DMS114 treated with DMSO at 0.1 percent for 48 hours (cell line): ENCODE measurements around the gene MARCHF9.
A peak's percentile ranks its signal among the peaks of the same experiment; 100 is the strongest.

Experiments
- DNase-seq: peaks from one replicate; lab custom pipeline; 2025; ENCODE audit not compliant: unreplicated experiment; lab: John Stamatoyannopoulos, UW

MARCHF9 gene

GRCh38 chr12:57724003-57724935 lies 30.6 kb upstream of the MARCHF9 start:
- no peak for DNase-seq

GRCh38 chr12:57724936-57725740 lies 29.8 kb upstream of the MARCHF9 start:
- DNase-seq: no peak

GRCh38 chr12:57725851-57726150 lies 29.1 kb upstream of the MARCHF9 start:
- no peak for DNase-seq

GRCh38 chr12:57726151-57726883 lies 28.6 kb upstream of the MARCHF9 start:
- peak; percentile 66 for DNase-seq

GRCh38 chr12:57726884-57727757 lies 27.8 kb upstream of the MARCHF9 start:
- peak; percentile 35 for DNase-seq

- no peak for DNase-seq
Observed at GRCh38 chr12:57727758-57728395, 27.0 kb upstream of the MARCHF9 start.

- DNase-seq: no peak
Observed at GRCh38 chr12:57729321-57729844, 25.5 kb upstream of the MARCHF9 start.

GRCh38 chr12:57730336-57731067 lies 24.4 kb upstream of the MARCHF9 start:
- DNase-seq: no peak

- no peak for DNase-seq
Observed at GRCh38 chr12:57731411-57732080, 23.4 kb upstream of the MARCHF9 start.

- no peak for DNase-seq
Observed at GRCh38 chr12:57732270-57732669, 22.6 kb upstream of the MARCHF9 start.

- no peak for DNase-seq
Observed at GRCh38 chr12:57732726-57733593, 21.9 kb upstream of the MARCHF9 start.

GRCh38 chr12:57733928-57734327 lies 21.0 kb upstream of the MARCHF9 start:
- DNase-seq: no peak

GRCh38 chr12:57734591-57734990 lies 20.3 kb upstream of the MARCHF9 start:
- DNase-seq: no peak

- DNase-seq: no peak
Observed at GRCh38 chr12:57735198-57735855, 19.6 kb upstream of the MARCHF9 start.

- peak; percentile 54 for DNase-seq
Observed at GRCh38 chr12:57735952-57736740, 18.8 kb upstream of the MARCHF9 start.

GRCh38 chr12:57736741-57737466 lies 18.0 kb upstream of the MARCHF9 start:
- DNase-seq: peak; percentile 37
